ENCODE data around the gene ARHGEF16.
A peak's percentile ranks its signal among the peaks of the same experiment; 100 is the strongest.

The ARHGEF16 gene

DNA sequence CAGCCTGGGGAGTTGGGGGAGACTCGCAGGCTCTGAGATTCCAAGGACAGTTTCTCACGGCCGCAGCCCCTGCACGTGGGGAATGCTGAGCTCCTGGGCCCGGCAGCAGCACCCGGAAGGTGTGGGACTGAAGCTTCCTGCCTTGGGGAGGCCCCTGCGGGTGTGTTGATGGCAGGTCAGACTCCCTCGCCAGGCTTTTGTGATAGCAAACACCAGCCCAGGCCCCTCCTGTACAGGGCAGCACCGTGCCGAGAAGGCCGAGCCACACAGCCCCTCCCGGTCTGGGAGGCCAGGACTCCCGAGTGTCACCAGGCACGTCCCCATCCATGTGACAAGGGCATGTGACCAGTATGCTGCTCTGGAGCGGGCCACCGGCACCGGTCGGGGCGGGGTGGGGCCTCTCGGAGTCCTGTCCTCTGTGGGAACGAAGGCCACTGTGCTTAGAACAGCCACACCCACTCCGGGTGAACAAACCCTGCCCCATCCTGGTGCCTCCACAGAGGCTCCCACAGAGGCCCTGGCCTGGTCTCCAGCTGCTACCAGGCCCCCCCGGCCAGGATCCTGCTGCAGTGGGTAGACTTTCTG is 31.1 kb upstream of the ARHGEF16 start:
- peak overlapping the region; percentile 48 to 70 for H3K27ac ChIP-seq (ENCODE audit: low read depth in 2 of 2, low read length in 2 of 2)
- H3K9ac ChIP-seq (ENCODE audit: low read depth in 1 of 2, low read length in 2 of 2): peak overlapping the region in 1 of 2 donors; percentile 60
- H3K4me3 ChIP-seq (ENCODE audit: low read length in 2 of 2): peak overlapping the region; percentile 13 to 43
- H3K9me3 ChIP-seq (ENCODE audit: control insufficient read depth in 2 of 2, low read length in 2 of 2): no peaks in the 10 kb centered on the region
- H3K4me1 ChIP-seq (ENCODE audit: control insufficient read depth in 2 of 2, insufficient read depth in 2 of 2, low read length in 2 of 2): peaks cover 16 to 24% of the 10 kb centered on the region in 2 donors
- no peaks in the 10 kb centered on the region for H3K27me3 ChIP-seq (ENCODE audit: control insufficient read depth in 2 of 2, insufficient read depth in 2 of 2, low read length in 2 of 2)
- no peaks in the 10 kb centered on the region for H3K36me3 ChIP-seq (ENCODE audit: control insufficient read depth in 2 of 2, insufficient read depth in 2 of 2, low read length in 2 of 2)

DNA sequence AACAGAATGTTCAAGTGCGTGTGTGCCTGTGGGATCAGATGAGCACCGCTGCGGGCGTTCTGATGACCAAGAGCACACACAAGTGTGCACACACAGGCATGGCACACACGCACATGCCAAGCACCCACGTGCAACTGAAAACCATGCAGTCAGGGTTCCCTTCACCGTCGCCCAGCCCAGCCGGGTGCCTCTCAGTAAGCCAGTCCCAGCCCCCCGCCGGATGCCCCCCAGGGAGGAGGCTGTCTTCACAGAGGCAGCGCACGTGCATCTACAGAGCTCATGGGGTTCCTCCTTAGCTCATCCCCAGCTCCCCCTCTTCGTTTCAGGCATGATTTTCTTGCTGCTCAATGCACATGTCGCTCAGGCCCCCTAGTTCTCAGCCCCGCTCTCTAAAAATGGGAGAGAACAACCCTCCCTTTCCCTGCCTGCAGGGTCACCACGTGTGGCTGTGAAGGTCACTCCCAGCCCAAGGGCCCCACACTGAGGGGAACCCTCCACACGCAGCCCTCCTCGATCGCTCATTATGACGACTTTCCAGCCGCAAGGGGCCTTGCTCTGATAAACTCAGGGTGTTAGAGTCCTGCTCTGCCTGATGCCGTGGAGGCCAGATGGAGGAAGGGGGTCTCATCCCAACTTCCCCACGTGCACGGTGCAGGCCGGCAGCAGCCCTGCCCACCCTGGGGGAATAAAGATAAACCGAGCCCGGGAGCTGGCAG is 30.4 kb upstream of the ARHGEF16 start:
- Histone ChIP-seq H3K4me3 (ENCODE audit: low read length in 2 of 2) (no peak overlapping the region), H3K4me1 (ENCODE audit: control insufficient read depth in 2 of 2, insufficient read depth in 2 of 2, low read length in 2 of 2) (peaks cover 15 to 24% of the 10 kb centered on the region in 2 donors)

DNA sequence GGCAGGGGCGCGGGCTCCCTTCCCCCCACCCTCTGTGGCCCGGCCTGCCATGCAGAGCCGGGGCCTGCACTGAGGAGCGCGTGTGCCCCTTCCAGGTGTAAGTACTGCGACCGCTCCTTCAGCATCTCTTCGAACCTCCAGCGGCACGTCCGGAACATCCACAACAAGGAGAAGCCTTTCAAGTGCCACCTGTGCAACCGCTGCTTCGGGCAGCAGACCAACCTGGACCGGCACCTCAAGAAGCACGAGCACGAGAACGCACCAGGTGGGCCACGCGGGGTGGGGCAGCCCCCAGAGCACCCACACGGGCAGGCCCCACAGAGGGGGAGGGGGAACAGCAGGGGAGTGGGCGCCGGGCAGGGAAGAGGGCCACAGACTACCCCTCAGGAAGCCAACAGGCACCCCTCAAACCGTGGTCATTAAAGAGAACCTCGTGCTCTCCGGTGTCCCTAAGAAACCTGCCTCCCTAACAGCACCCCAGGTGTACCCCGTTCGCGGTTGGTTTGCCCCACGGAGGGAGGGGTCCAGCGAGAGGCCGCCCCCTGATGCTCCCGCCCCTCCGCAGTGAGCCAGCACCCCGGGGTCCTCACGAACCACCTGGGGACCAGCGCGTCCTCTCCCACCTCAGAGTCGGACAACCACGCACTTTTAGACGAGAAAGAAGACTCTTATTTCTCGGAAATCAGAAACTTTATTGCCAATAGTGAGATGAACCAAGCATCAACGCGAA is 28.8 kb upstream of the ARHGEF16 start:
- Histone ChIP-seq H3K9me3 (ENCODE audit: control insufficient read depth in 2 of 2, low read length in 2 of 2) (no peaks in the 10 kb centered on the region), H3K36me3 (ENCODE audit: control insufficient read depth in 2 of 2, insufficient read depth in 2 of 2, low read length in 2 of 2) (no peaks in the 10 kb centered on the region), H3K4me3 (ENCODE audit: low read length in 2 of 2) (no peak overlapping the region), H3K27me3 (ENCODE audit: control insufficient read depth in 2 of 2, insufficient read depth in 2 of 2, low read length in 2 of 2) (no peaks in the 10 kb centered on the region), H3K4me1 (ENCODE audit: control insufficient read depth in 2 of 2, insufficient read depth in 2 of 2, low read length in 2 of 2) (peaks cover 14 to 21% of the 10 kb centered on the region in 2 donors), H3K9ac (ENCODE audit: low read depth in 1 of 2, low read length in 2 of 2) (no peak overlapping the region), H3K27ac (ENCODE audit: low read depth in 2 of 2, low read length in 2 of 2) (no peak overlapping the region)

More for the DNA sequence above, 30.4 kb upstream of the ARHGEF16 start:
- Histone ChIP-seq H3K27ac (ENCODE audit: low read depth in 2 of 2, low read length in 2 of 2) (peak overlapping the region; percentile 35 to 38), H3K27me3 (ENCODE audit: control insufficient read depth in 2 of 2, insufficient read depth in 2 of 2, low read length in 2 of 2) (no peaks in the 10 kb centered on the region), H3K9me3 (ENCODE audit: control insufficient read depth in 2 of 2, low read length in 2 of 2) (no peaks in the 10 kb centered on the region), H3K36me3 (ENCODE audit: control insufficient read depth in 2 of 2, insufficient read depth in 2 of 2, low read length in 2 of 2) (no peaks in the 10 kb centered on the region), H3K9ac (ENCODE audit: low read depth in 1 of 2, low read length in 2 of 2) (peak overlapping the region in 1 of 2 donors; percentile 60)

DNA sequence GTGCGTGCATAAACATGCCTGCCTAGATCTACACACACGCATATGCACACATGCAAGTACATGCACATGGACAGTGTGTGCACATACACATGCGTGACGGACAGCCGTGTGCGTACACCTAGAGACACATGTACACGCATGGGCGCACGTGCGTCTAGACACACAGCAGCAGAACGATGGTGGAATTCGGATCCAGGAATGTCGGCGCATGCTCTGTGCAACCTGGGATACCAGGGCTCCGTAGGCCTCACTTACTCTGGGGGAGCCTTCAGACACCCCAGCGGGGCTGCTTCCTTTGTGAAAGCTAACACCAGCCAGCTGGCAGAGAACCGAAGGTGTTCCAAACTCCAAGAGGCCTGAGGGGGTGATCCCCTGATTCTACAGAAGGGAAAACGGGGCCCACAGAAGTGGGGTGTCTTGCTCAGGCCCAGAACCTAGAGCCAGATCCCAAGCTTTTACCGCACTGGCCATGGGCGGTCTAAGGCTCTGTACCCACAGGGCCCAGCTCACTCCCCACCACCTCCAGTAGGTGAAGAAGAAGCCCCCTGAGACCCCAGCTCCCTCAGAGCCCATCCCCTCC is 27.4 kb upstream of the ARHGEF16 start:
- H3K36me3 ChIP-seq (ENCODE audit: control insufficient read depth in 2 of 2, insufficient read depth in 2 of 2, low read length in 2 of 2): no peaks in the 10 kb centered on the region
- no peak overlapping the region for H3K27ac ChIP-seq (ENCODE audit: low read depth in 2 of 2, low read length in 2 of 2)
- H3K4me3 ChIP-seq (ENCODE audit: low read length in 2 of 2): no peak overlapping the region

DNA sequence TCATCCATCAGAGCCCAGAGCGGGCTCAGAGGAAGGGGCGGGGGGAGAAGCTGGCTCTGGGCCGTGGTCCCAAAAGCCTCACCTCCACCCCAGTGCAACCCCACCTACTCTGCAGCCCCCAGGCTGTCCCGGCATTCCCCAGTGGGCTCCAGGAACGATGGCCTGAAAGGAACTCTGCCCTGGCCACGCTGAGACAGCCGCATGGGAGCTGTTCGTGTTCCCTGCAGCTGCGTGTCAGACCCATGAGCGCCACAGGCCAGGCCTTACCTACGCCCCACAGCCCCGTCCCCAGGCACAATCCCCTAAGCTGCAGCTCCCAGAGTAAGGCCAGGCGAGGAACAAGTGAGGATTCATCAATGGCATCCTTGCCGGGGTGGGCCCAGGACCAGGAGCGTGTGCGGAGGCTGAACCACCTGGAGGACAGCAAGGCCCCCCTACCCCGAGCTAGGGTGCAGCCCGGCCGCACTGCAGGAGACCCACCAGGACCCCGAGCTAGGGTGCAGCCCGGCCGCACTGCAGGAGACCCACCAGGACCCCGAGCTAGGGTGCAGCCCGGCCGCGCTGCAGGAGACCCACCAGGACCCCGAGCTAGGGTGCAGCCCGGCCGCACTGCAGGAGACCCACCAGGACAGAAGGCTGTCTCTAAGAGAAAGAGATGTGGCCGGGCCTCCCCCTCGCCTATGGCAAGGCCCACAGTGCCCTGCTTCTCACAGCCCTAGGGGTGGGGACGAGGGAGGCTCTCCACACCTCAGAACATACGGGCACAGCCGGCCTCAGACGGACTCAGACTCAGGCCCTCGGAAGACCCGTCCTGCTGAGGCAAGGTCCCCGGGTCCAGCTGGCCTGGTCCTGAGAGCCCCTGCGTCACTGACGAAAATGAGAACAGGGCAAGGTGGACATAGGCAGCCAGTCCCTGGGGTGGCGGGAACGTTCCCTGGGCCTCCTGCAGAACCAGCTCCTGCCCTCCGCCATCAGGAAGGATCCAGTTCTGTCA is 26.5 kb upstream of the ARHGEF16 start:
- Histone ChIP-seq H3K27ac (ENCODE audit: low read depth in 2 of 2, low read length in 2 of 2) (no peak overlapping the region), H3K9me3 (ENCODE audit: control insufficient read depth in 2 of 2, low read length in 2 of 2) (no peaks in the 10 kb centered on the region), H3K4me1 (ENCODE audit: control insufficient read depth in 2 of 2, insufficient read depth in 2 of 2, low read length in 2 of 2) (peaks cover 11 to 18% of the 10 kb centered on the region in 2 donors), H3K36me3 (ENCODE audit: control insufficient read depth in 2 of 2, insufficient read depth in 2 of 2, low read length in 2 of 2) (no peaks in the 10 kb centered on the region), H3K9ac (ENCODE audit: low read depth in 1 of 2, low read length in 2 of 2) (no peak overlapping the region), H3K4me3 (ENCODE audit: low read length in 2 of 2) (no peak overlapping the region), H3K27me3 (ENCODE audit: control insufficient read depth in 2 of 2, insufficient read depth in 2 of 2, low read length in 2 of 2) (no peaks in the 10 kb centered on the region)

More for the DNA sequence above, 27.4 kb upstream of the ARHGEF16 start:
- H3K9ac ChIP-seq (ENCODE audit: low read depth in 1 of 2, low read length in 2 of 2): no peak overlapping the region
- H3K27me3 ChIP-seq (ENCODE audit: control insufficient read depth in 2 of 2, insufficient read depth in 2 of 2, low read length in 2 of 2): no peaks in the 10 kb centered on the region
- H3K9me3 ChIP-seq (ENCODE audit: control insufficient read depth in 2 of 2, low read length in 2 of 2): no peaks in the 10 kb centered on the region
- H3K4me1 ChIP-seq (ENCODE audit: control insufficient read depth in 2 of 2, insufficient read depth in 2 of 2, low read length in 2 of 2): peaks cover 14 to 21% of the 10 kb centered on the region in 2 donors

DNA sequence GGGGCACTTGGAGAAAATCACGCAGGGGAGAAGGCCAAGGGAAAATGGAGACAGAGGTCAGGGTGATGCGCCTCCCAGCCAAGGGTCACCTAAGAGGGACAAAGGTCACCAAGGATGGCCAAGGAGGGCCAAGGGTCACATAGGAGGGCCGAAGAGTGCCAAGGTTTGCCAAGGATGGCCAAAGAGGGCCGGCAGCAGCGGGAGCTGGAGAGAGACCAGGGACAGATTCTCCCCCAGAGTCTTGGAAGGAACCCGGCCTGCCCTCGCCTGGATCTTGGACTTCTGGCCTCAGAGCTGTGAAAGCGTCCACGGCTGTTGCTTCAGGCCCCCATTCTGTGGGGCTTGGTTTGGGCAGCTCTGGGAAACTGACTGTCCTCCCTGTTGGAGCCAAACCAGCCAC is 25.6 kb upstream of the ARHGEF16 start:
- Histone ChIP-seq H3K9ac (ENCODE audit: low read depth in 1 of 2, low read length in 2 of 2) (no peak overlapping the region), H3K27ac (ENCODE audit: low read depth in 2 of 2, low read length in 2 of 2) (no peak overlapping the region), H3K27me3 (ENCODE audit: control insufficient read depth in 2 of 2, insufficient read depth in 2 of 2, low read length in 2 of 2) (no peaks in the 10 kb centered on the region), H3K4me3 (ENCODE audit: low read length in 2 of 2) (no peak overlapping the region), H3K36me3 (ENCODE audit: control insufficient read depth in 2 of 2, insufficient read depth in 2 of 2, low read length in 2 of 2) (no peaks in the 10 kb centered on the region), H3K9me3 (ENCODE audit: control insufficient read depth in 2 of 2, low read length in 2 of 2) (no peaks in the 10 kb centered on the region), H3K4me1 (ENCODE audit: control insufficient read depth in 2 of 2, insufficient read depth in 2 of 2, low read length in 2 of 2) (peaks cover 5 to 9% of the 10 kb centered on the region in 2 donors)

DNA sequence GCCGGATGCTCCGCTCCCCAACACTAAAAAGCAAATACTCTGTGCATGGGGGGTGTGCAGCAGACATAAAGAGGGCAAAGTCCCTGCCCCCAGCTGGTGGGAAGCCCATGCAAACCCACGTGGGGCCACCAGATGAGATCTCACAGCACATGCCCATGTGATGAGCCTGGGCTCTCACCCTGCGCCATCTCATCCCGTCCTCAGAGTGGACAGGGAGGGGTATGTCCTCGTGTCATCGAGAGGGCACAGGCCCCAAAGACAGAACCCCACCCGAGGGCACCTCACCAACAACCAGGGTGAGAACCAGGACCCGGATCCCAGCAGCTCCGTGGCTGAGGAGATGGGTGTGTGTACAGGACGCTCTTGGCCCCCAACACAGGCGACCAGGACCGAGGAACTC is 25.1 kb upstream of the ARHGEF16 start:
- Histone ChIP-seq H3K4me3 (ENCODE audit: low read length in 2 of 2) (no peak overlapping the region), H3K4me1 (ENCODE audit: control insufficient read depth in 2 of 2, insufficient read depth in 2 of 2, low read length in 2 of 2) (peaks cover 5% of the 10 kb centered on the region in 2 donors), H3K36me3 (ENCODE audit: control insufficient read depth in 2 of 2, insufficient read depth in 2 of 2, low read length in 2 of 2) (no peaks in the 10 kb centered on the region), H3K9me3 (ENCODE audit: control insufficient read depth in 2 of 2, low read length in 2 of 2) (no peaks in the 10 kb centered on the region), H3K9ac (ENCODE audit: low read depth in 1 of 2, low read length in 2 of 2) (no peak overlapping the region), H3K27me3 (ENCODE audit: control insufficient read depth in 2 of 2, insufficient read depth in 2 of 2, low read length in 2 of 2) (no peaks in the 10 kb centered on the region), H3K27ac (ENCODE audit: low read depth in 2 of 2, low read length in 2 of 2) (no peak overlapping the region)

DNA sequence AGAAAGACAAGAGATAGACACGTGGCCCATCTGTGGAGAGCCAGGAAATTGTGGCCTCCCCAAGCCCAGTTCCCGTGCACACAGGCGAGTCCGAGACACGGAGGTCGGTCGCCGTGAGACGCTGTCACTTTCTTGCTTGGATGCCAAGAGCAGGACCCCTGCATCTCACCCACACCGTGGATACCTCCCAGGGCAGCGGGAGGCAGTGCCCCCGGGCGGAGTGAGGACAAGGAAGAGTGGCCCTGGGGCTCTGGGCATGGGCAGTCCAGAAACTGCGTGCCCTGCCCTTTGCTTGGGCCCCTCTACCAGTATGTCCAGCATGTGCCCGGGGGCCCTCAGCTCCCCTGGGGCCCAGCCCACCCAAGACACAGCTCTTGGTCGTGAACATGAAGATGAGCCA is 24.7 kb upstream of the ARHGEF16 start:
- Histone ChIP-seq H3K9ac (ENCODE audit: low read depth in 1 of 2, low read length in 2 of 2) (no peak overlapping the region), H3K4me1 (ENCODE audit: control insufficient read depth in 2 of 2, insufficient read depth in 2 of 2, low read length in 2 of 2) (peaks cover under 1 to 1% of the 10 kb centered on the region in 2 donors), H3K27ac (ENCODE audit: low read depth in 2 of 2, low read length in 2 of 2) (no peak overlapping the region), H3K27me3 (ENCODE audit: control insufficient read depth in 2 of 2, insufficient read depth in 2 of 2, low read length in 2 of 2) (no peaks in the 10 kb centered on the region), H3K36me3 (ENCODE audit: control insufficient read depth in 2 of 2, insufficient read depth in 2 of 2, low read length in 2 of 2) (no peaks in the 10 kb centered on the region), H3K9me3 (ENCODE audit: control insufficient read depth in 2 of 2, low read length in 2 of 2) (no peaks in the 10 kb centered on the region), H3K4me3 (ENCODE audit: low read length in 2 of 2) (no peak overlapping the region)

DNA sequence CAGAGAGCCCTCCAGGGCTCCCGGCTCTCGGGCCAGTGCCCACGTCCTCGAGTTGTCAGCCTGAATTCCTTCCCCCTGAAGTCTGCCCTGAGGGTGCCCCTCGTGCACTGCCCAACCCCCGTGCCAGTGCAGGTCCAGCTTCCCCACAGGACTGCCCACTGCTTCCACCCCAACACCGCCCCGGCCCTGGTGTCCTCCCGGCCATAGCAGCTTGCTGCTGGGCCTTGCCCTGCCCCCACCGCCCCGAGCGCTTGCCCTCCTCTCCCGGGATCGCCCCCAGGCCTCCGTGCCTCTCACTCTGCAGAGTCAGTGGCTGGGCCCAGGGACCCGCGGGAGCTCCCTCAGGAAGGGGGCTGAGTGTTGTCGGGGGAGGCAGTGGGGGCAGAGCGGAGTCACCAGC is 24.1 kb upstream of the ARHGEF16 start:
- H3K36me3 ChIP-seq (ENCODE audit: control insufficient read depth in 2 of 2, insufficient read depth in 2 of 2, low read length in 2 of 2): no peaks in the 10 kb centered on the region
- H3K27me3 ChIP-seq (ENCODE audit: control insufficient read depth in 2 of 2, insufficient read depth in 2 of 2, low read length in 2 of 2): no peaks in the 10 kb centered on the region
- no peak overlapping the region for H3K27ac ChIP-seq (ENCODE audit: low read depth in 2 of 2, low read length in 2 of 2)
- no peaks in the 10 kb centered on the region for H3K4me1 ChIP-seq (ENCODE audit: control insufficient read depth in 2 of 2, insufficient read depth in 2 of 2, low read length in 2 of 2)
- no peak overlapping the region for H3K4me3 ChIP-seq (ENCODE audit: low read length in 2 of 2)
- H3K9me3 ChIP-seq (ENCODE audit: control insufficient read depth in 2 of 2, low read length in 2 of 2): no peaks in the 10 kb centered on the region
- no peak overlapping the region for H3K9ac ChIP-seq (ENCODE audit: low read depth in 1 of 2, low read length in 2 of 2)

Data from mucosa of rectum (tissue), 2 donors.